HepG2 (cell line): ENCODE results near the gene C1QBP.
A peak's percentile ranks its signal among the peaks of the same experiment; 100 is the strongest.

ENCODE experiments used
- AFF4 ChIP-seq: sonication (generic); formaldehyde crosslinking; IDR thresholded peaks from 2 replicates; pipeline ENCODE4 v1.4.0; 2020; ENCODE audit warnings: missing genetic modification reagents
- ESRRA ChIP-seq: sonication (generic); formaldehyde crosslinking; IDR thresholded peaks from 2 replicates; pipeline ENCODE4 v1.5.1; 2020; ENCODE audit warnings: mild to moderate bottlenecking, low read depth, missing genetic modification reagents
- SMC3 ChIP-seq: IDR thresholded peaks from 2 replicates; pipeline ENCODE4 v1.6.1; 2011; ENCODE audit warnings: low read length, improper control_type of control experiment
- SRY ChIP-seq: sonication (generic); formaldehyde crosslinking; IDR thresholded peaks from 2 replicates; pipeline ENCODE4 v1.8.0; 2022; ENCODE audit warnings: mild to moderate bottlenecking, missing genetic modification reagents

- TF ChIP-seq SMC3 = no peak
- peak; percentile 70 for TF ChIP-seq SRY (CRISPR knock-in tag)
- TF ChIP-seq AFF4 (CRISPR knock-in tag) = no peak; the same call in 1 of the 2 replicates
- TF ChIP-seq ESRRA (CRISPR knock-in tag) = peak; percentile 39; the same call in 1 of the 2 replicates
These were observed 47.5 kb upstream of the C1QBP start, which contains the start of gene MIS12 for GRCh38 chr17:5486206-5487124.
